Stimulated activated CD8-positive, alpha-beta memory T cell treated with anti-CD3 and anti-CD28 coated beads, Interleukin-4, amount 100 ng/mL, for 4 hours (primary cell): ENCODE measurements around the gene BCAS3.
"Not testable (repeated sequence)": the region's sequence is repeated elsewhere in the genome, so short reads cannot be mapped to it uniquely, and the experiment has no call there.

Source experiments
- DNase-seq, 2 donors: peaks; one replicate each; pipeline ENCODE4 v3.0.0-alpha.2; 2020; ENCODE audit warnings: low read depth in 2 of 2, low spot score in 1 of 2

Gene BCAS3

GRCh38 chr17:60782742-60783141, 105.1 kb downstream of the BCAS3 start:
- no peak for DNase-seq

- DNase-seq, result no peak
Measured at GRCh38 chr17:60790205-60790604, 112.6 kb downstream of the BCAS3 start.

- DNase-seq, result no peak
Measured at GRCh38 chr17:60792250-60792898, 114.7 kb downstream of the BCAS3 start.

GRCh38 chr17:60798576-60798975, 120.9 kb downstream of the BCAS3 start:
- no peak for DNase-seq

GRCh38 chr17:60802377-60802776, 124.7 kb downstream of the BCAS3 start:
- no peak for DNase-seq

GRCh38 chr17:60803059-60803458, 125.4 kb downstream of the BCAS3 start:
- no peak for DNase-seq

GRCh38 chr17:60804831-60805230, 127.2 kb downstream of the BCAS3 start:
- DNase-seq, result no peak

GRCh38 chr17:60809421-60809820, 131.8 kb downstream of the BCAS3 start:
- no peak for DNase-seq

GRCh38 chr17:60814941-60815340, 137.3 kb downstream of the BCAS3 start:
- not testable (repeated sequence) for DNase-seq

- DNase-seq, result no peak
Measured at GRCh38 chr17:60817192-60817591, 139.5 kb downstream of the BCAS3 start.

- no peak for DNase-seq
Measured at GRCh38 chr17:60819447-60820130, 141.9 kb downstream of the BCAS3 start.

- no peak for DNase-seq
Measured at GRCh38 chr17:60823515-60823914, 145.9 kb downstream of the BCAS3 start.

- DNase-seq, result no peak
Measured at GRCh38 chr17:60825351-60825750, 147.7 kb downstream of the BCAS3 start.

GRCh38 chr17:60827943-60828342, 150.3 kb downstream of the BCAS3 start:
- no peak for DNase-seq

GRCh38 chr17:60832151-60832585, 154.5 kb downstream of the BCAS3 start:
- DNase-seq, result no peak

- DNase-seq, result no peak
Measured at GRCh38 chr17:60832631-60833030, 155.0 kb downstream of the BCAS3 start.

GRCh38 chr17:60840456-60840855, 162.8 kb downstream of the BCAS3 start:
- no peak for DNase-seq

- DNase-seq, result no peak
Measured at GRCh38 chr17:60845012-60845411, 167.4 kb downstream of the BCAS3 start.

GRCh38 chr17:60846175-60846574, 168.5 kb downstream of the BCAS3 start:
- no peak for DNase-seq

- DNase-seq, result no peak
Measured at GRCh38 chr17:60851181-60851580, 173.5 kb downstream of the BCAS3 start.

- DNase-seq, result no peak
Measured at GRCh38 chr17:60857556-60858080, 180.0 kb downstream of the BCAS3 start.

- no peak for DNase-seq
Measured at GRCh38 chr17:60862482-60862881, 184.8 kb downstream of the BCAS3 start.
